ENCODE data around the gene GAS6.
"Not testable (repeated sequence)": the region's sequence is repeated elsewhere in the genome, so short reads cannot be mapped to it uniquely, and the experiment has no call there.

GAS6 gene

GRCh38 chr13:113794086-113794485, 69.8 kb downstream of the GAS6 start:
- Histone ChIP-seq H3K9me3 (ENCODE audit: insufficient read depth, low read depth, low read length) (no peaks in the 10 kb centered on the region), H3K9ac (ENCODE audit: low read depth, low read length) (no peak overlapping the region), H3K4me1 (ENCODE audit: insufficient read depth, low read length) (no peaks in the 10 kb centered on the region), H3K36me3 (ENCODE audit: insufficient read depth, low read depth, low read length) (no peaks in the 10 kb centered on the region), H3K4me3 (ENCODE audit: low read length) (no peak overlapping the region), H3K27ac (ENCODE audit: low read length) (no peak overlapping the region), H3K27me3 (ENCODE audit: insufficient read depth, low read length) (no peaks in the 10 kb centered on the region)

GRCh38 chr13:113793718-113794085, 70.2 kb downstream of the GAS6 start:
- Histone ChIP-seq H3K4me3 (ENCODE audit: low read length) (no peak overlapping the region), H3K36me3 (ENCODE audit: insufficient read depth, low read depth, low read length) (no peaks in the 10 kb centered on the region), H3K9ac (ENCODE audit: low read depth, low read length) (no peak overlapping the region), H3K4me1 (ENCODE audit: insufficient read depth, low read length) (no peaks in the 10 kb centered on the region), H3K9me3 (ENCODE audit: insufficient read depth, low read depth, low read length) (no peaks in the 10 kb centered on the region), H3K27me3 (ENCODE audit: insufficient read depth, low read length) (no peaks in the 10 kb centered on the region), H3K27ac (ENCODE audit: low read length) (no peak overlapping the region)

GRCh38 chr13:113792886-113793717, 70.8 kb downstream of the GAS6 start:
- H3K27ac ChIP-seq (ENCODE audit: low read length), result no peak overlapping the region

GRCh38 chr13:113792236-113792770, 71.6 kb downstream of the GAS6 start:
- Histone ChIP-seq H3K4me3 (ENCODE audit: low read length) (no peak overlapping the region), H3K27me3 (ENCODE audit: insufficient read depth, low read length) (no peaks in the 10 kb centered on the region), H3K36me3 (ENCODE audit: insufficient read depth, low read depth, low read length) (no peaks in the 10 kb centered on the region), H3K27ac (ENCODE audit: low read length) (no peak overlapping the region), H3K9ac (ENCODE audit: low read depth, low read length) (no peak overlapping the region), H3K4me1 (ENCODE audit: insufficient read depth, low read length) (no peaks in the 10 kb centered on the region), H3K9me3 (ENCODE audit: insufficient read depth, low read depth, low read length) (no peaks in the 10 kb centered on the region)

More at GRCh38 chr13:113792886-113793717, 70.8 kb downstream of the GAS6 start:
- Histone ChIP-seq H3K27me3 (ENCODE audit: insufficient read depth, low read length) (no peaks in the 10 kb centered on the region), H3K4me1 (ENCODE audit: insufficient read depth, low read length) (no peaks in the 10 kb centered on the region), H3K9ac (ENCODE audit: low read depth, low read length) (no peak overlapping the region), H3K36me3 (ENCODE audit: insufficient read depth, low read depth, low read length) (no peaks in the 10 kb centered on the region), H3K4me3 (ENCODE audit: low read length) (no peak overlapping the region), H3K9me3 (ENCODE audit: insufficient read depth, low read depth, low read length) (no peaks in the 10 kb centered on the region)

- Histone ChIP-seq H3K9ac (ENCODE audit: low read depth, low read length) (no peak overlapping the region), H3K27ac (ENCODE audit: low read length) (no peak overlapping the region), H3K36me3 (ENCODE audit: insufficient read depth, low read depth, low read length) (no peaks in the 10 kb centered on the region), H3K4me3 (ENCODE audit: low read length) (no peak overlapping the region), H3K27me3 (ENCODE audit: insufficient read depth, low read length) (no peaks in the 10 kb centered on the region), H3K9me3 (ENCODE audit: insufficient read depth, low read depth, low read length) (no peaks in the 10 kb centered on the region), H3K4me1 (ENCODE audit: insufficient read depth, low read length) (no peaks in the 10 kb centered on the region)
These were observed 72.1 kb downstream of the GAS6 start for GRCh38 chr13:113791761-113792160.

- H3K36me3 ChIP-seq (ENCODE audit: insufficient read depth, low read depth, low read length), result no peaks in the 10 kb centered on the region
- no peaks in the 10 kb centered on the region for H3K9me3 ChIP-seq (ENCODE audit: insufficient read depth, low read depth, low read length)
- H3K4me3 ChIP-seq (ENCODE audit: low read length), result no peak overlapping the region
- H3K4me1 ChIP-seq (ENCODE audit: insufficient read depth, low read length), result no peaks in the 10 kb centered on the region
- no peak overlapping the region for H3K27ac ChIP-seq (ENCODE audit: low read length)
- no peaks in the 10 kb centered on the region for H3K27me3 ChIP-seq (ENCODE audit: insufficient read depth, low read length)
- no peak overlapping the region for H3K9ac ChIP-seq (ENCODE audit: low read depth, low read length)
These were observed 72.7 kb downstream of the GAS6 start for GRCh38 chr13:113791226-113791625.

- not testable (repeated sequence) for H3K4me1 ChIP-seq (ENCODE audit: insufficient read depth, low read length); H3K4me3 ChIP-seq (ENCODE audit: low read length); H3K9ac ChIP-seq (ENCODE audit: low read depth, low read length); H3K9me3 ChIP-seq (ENCODE audit: insufficient read depth, low read depth, low read length); H3K27ac ChIP-seq (ENCODE audit: low read length); H3K36me3 ChIP-seq (ENCODE audit: insufficient read depth, low read depth, low read length); H3K27me3 ChIP-seq (ENCODE audit: insufficient read depth, low read length)
These were observed 73.9 kb downstream of the GAS6 start for GRCh38 chr13:113789931-113790330.

- no peak overlapping the region for H3K4me3 ChIP-seq (ENCODE audit: low read length)
- H3K9me3 ChIP-seq (ENCODE audit: insufficient read depth, low read depth, low read length), result peaks cover 2% of the 10 kb centered on the region
- no peaks in the 10 kb centered on the region for H3K36me3 ChIP-seq (ENCODE audit: insufficient read depth, low read depth, low read length)
- H3K27me3 ChIP-seq (ENCODE audit: insufficient read depth, low read length), result no peaks in the 10 kb centered on the region
- no peaks in the 10 kb centered on the region for H3K4me1 ChIP-seq (ENCODE audit: insufficient read depth, low read length)
- no peak overlapping the region for H3K9ac ChIP-seq (ENCODE audit: low read depth, low read length)
- H3K27ac ChIP-seq (ENCODE audit: low read length), result no peak overlapping the region
These were observed 74.7 kb downstream of the GAS6 start for GRCh38 chr13:113789167-113789566.

GRCh38 chr13:113788413-113789135, 75.3 kb downstream of the GAS6 start:
- Histone ChIP-seq H3K9ac (ENCODE audit: low read depth, low read length) (no peak overlapping the region), H3K4me3 (ENCODE audit: low read length) (no peak overlapping the region), H3K27ac (ENCODE audit: low read length) (no peak overlapping the region), H3K9me3 (ENCODE audit: insufficient read depth, low read depth, low read length) (peaks cover 2% of the 10 kb centered on the region), H3K36me3 (ENCODE audit: insufficient read depth, low read depth, low read length) (no peaks in the 10 kb centered on the region), H3K4me1 (ENCODE audit: insufficient read depth, low read length) (no peaks in the 10 kb centered on the region), H3K27me3 (ENCODE audit: insufficient read depth, low read length) (no peaks in the 10 kb centered on the region)

- no peak overlapping the region for H3K27ac ChIP-seq (ENCODE audit: low read length)
- H3K36me3 ChIP-seq (ENCODE audit: insufficient read depth, low read depth, low read length), result no peaks in the 10 kb centered on the region
- no peaks in the 10 kb centered on the region for H3K4me1 ChIP-seq (ENCODE audit: insufficient read depth, low read length)
- no peak overlapping the region for H3K9ac ChIP-seq (ENCODE audit: low read depth, low read length)
- peaks cover 2% of the 10 kb centered on the region for H3K9me3 ChIP-seq (ENCODE audit: insufficient read depth, low read depth, low read length)
- H3K27me3 ChIP-seq (ENCODE audit: insufficient read depth, low read length), result no peaks in the 10 kb centered on the region
- no peak overlapping the region for H3K4me3 ChIP-seq (ENCODE audit: low read length)
These were observed 76.2 kb downstream of the GAS6 start for GRCh38 chr13:113787694-113788093.

- no peaks in the 10 kb centered on the region for H3K27me3 ChIP-seq (ENCODE audit: insufficient read depth, low read length)
- no peak overlapping the region for H3K27ac ChIP-seq (ENCODE audit: low read length)
- H3K4me3 ChIP-seq (ENCODE audit: low read length), result no peak overlapping the region
- H3K4me1 ChIP-seq (ENCODE audit: insufficient read depth, low read length), result no peaks in the 10 kb centered on the region; the same call in 1 of the 2 replicates
- no peak overlapping the region for H3K9ac ChIP-seq (ENCODE audit: low read depth, low read length)
- H3K9me3 ChIP-seq (ENCODE audit: insufficient read depth, low read depth, low read length), result peaks cover 2% of the 10 kb centered on the region
- H3K36me3 ChIP-seq (ENCODE audit: insufficient read depth, low read depth, low read length), result no peaks in the 10 kb centered on the region
These were observed 77.5 kb downstream of the GAS6 start for GRCh38 chr13:113786262-113786841.

All from iPS-20b (cell line).